ENCODE measurements around the gene TSPAN15. TPM values are rescaled to one million over a fixed set of nuclear protein-coding genes. Genes with fewer than 3 reads are reported as not detected.

TSPAN15 gene
- polyA plus RNA-seq, 1 donor (not counting 4 experiments of a cell fraction or from before 2014, with no cell fraction given): 2.1 TPM

DNA sequence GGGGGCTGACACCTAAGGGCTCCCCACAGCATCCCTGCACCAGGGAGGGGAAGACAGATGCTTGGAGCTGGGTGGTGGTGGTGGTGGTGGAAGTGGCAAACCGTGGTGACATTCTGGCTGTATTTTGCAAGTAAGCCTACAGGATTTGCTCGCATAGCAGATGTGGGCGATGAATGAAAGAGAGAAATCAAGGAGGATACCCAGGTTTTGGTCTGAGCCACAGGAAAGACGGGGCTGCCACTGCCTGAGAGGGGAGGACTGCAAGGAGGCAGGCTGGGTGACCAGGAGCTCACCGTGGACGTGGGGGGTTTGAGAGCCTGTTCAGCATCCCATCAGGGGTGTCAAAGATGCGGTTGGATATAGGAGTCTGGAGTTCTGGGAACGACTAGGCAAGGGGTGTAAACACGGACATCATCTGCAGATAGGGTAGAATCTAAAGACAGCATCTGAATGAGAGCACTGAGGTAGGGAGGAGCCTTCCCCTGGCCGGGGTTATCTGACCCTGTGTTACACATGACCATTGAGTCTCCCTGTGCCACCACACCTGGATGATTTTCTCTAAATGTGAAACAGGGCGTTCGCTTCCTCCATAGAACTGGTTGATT is 49.7 kb downstream of the TSPAN15 start:
- H3K9me3 ChIP-seq (ENCODE audit: control insufficient read depth, low read depth, low read length): no peaks in the 10 kb centered on the region
- no peaks in the 10 kb centered on the region for H4K20me1 ChIP-seq (ENCODE audit: control insufficient read depth, extremely low read depth, insufficient read depth, low read length)
- H3K9me1 ChIP-seq (ENCODE audit: control insufficient read depth, extremely low read depth, insufficient read depth, low read length): no peaks in the 10 kb centered on the region
- no peaks in the 10 kb centered on the region for H3K27me3 ChIP-seq (ENCODE audit: control insufficient read depth, extremely low read depth, insufficient read depth, low read length)
- H3K4me3 ChIP-seq (ENCODE audit: control insufficient read depth in 2 of 3, extremely low read depth in 1 of 3, insufficient read depth in 2 of 3, low read depth in 1 of 3, low read length in 3 of 3): no peak overlapping the region
- no peaks in the 10 kb centered on the region for H3K36me3 ChIP-seq (ENCODE audit: control insufficient read depth in 2 of 2, extremely low read depth in 1 of 2, insufficient read depth in 2 of 2, low read length in 2 of 2)
- H3K9ac ChIP-seq (ENCODE audit: control insufficient read depth, extremely low read depth, insufficient read depth, low read length): no peak overlapping the region
- FAIRE-seq: no peak
- H3K27ac ChIP-seq (ENCODE audit: control insufficient read depth, insufficient read depth, low read length): no peak overlapping the region
- H3K79me2 ChIP-seq (ENCODE audit: control insufficient read depth, insufficient read depth, low read length): no peaks in the 10 kb centered on the region
- dilution Hi-C loops (cut with MboI; ENCODE audit: extremely low pct_ligation_motif_present, low sequenced_read_pairs): no loop called here
- TF ChIP-seq EZH2 (IDR thresholded peaks at IDR 0.05; ENCODE audit: low read length): no peak
- TF ChIP-seq, protein P1, sequence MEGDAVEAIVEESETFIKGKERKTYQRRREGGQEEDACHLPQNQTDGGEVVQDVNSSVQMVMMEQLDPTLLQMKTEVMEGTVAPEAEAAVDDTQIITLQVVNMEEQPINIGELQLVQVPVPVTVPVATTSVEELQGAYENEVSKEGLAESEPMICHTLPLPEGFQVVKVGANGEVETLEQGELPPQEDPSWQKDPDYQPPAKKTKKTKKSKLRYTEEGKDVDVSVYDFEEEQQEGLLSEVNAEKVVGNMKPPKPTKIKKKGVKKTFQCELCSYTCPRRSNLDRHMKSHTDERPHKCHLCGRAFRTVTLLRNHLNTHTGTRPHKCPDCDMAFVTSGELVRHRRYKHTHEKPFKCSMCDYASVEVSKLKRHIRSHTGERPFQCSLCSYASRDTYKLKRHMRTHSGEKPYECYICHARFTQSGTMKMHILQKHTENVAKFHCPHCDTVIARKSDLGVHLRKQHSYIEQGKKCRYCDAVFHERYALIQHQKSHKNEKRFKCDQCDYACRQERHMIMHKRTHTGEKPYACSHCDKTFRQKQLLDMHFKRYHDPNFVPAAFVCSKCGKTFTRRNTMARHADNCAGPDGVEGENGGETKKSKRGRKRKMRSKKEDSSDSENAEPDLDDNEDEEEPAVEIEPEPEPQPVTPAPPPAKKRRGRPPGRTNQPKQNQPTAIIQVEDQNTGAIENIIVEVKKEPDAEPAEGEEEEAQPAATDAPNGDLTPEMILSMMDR (optimal IDR thresholded peaks at IDR 0.05 in 1 of 3, IDR thresholded peaks at IDR 0.05 in 1 of 3, conservative IDR thresholded peaks at IDR 0.05 in 1 of 3; ENCODE audit: extremely low read depth in 1 of 3, insufficient read depth in 2 of 3, low read length in 3 of 3): no peak
- H3K4me2 ChIP-seq (ENCODE audit: control insufficient read depth, extremely low read depth, insufficient read depth, low read depth, low read length): no peak overlapping the region
- no peak for DNase-seq (ENCODE audit: low read depth, low spot score)
- H2AFZ ChIP-seq (ENCODE audit: control insufficient read depth, low read length): no peak overlapping the region
- H3K4me1 ChIP-seq (ENCODE audit: control insufficient read depth, extremely low read depth, insufficient read depth, low read length): no peaks in the 10 kb centered on the region

DNA sequence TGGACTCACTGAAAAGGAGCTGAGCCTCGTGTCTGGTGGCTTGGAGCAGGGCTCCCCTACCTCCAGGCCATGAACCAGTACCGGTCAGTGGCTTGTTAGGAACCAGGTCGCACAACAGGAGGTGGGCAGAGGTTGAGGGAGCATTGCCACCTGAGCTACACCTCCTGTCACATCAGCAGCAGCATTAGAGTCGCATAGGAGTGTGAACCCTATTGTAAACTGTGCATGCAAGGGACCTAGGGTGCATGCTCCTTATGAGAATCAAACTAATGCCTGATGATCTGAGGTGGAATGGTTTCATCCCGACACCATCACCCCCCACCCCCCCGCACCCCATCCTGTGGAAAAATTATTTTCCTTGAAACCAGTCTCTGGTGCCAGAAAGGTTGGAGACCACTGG is 50.4 kb downstream of the TSPAN15 start:
- H3K4me3 ChIP-seq (ENCODE audit: control insufficient read depth in 2 of 3, extremely low read depth in 1 of 3, insufficient read depth in 2 of 3, low read depth in 1 of 3, low read length in 3 of 3): no peak overlapping the region
- H3K27ac ChIP-seq (ENCODE audit: control insufficient read depth, insufficient read depth, low read length): no peak overlapping the region
- TF ChIP-seq, protein P1 (optimal IDR thresholded peaks at IDR 0.05 in 1 of 3, IDR thresholded peaks at IDR 0.05 in 1 of 3, conservative IDR thresholded peaks at IDR 0.05 in 1 of 3; ENCODE audit: extremely low read depth in 1 of 3, insufficient read depth in 2 of 3, low read length in 3 of 3): no peak
- TF ChIP-seq EZH2 (IDR thresholded peaks at IDR 0.05; ENCODE audit: low read length): no peak
- DNase-seq (ENCODE audit: low read depth, low spot score) (no peak), FAIRE-seq (no peak)
- no peak overlapping the region for H3K9ac ChIP-seq (ENCODE audit: control insufficient read depth, extremely low read depth, insufficient read depth, low read length)
- H3K79me2 ChIP-seq (ENCODE audit: control insufficient read depth, insufficient read depth, low read length): no peaks in the 10 kb centered on the region
- no peaks in the 10 kb centered on the region for H3K9me3 ChIP-seq (ENCODE audit: control insufficient read depth, low read depth, low read length)
- H2AFZ ChIP-seq (ENCODE audit: control insufficient read depth, low read length): no peak overlapping the region
- H3K36me3 ChIP-seq (ENCODE audit: control insufficient read depth in 2 of 2, extremely low read depth in 1 of 2, insufficient read depth in 2 of 2, low read length in 2 of 2): no peaks in the 10 kb centered on the region
- no peaks in the 10 kb centered on the region for H4K20me1 ChIP-seq (ENCODE audit: control insufficient read depth, extremely low read depth, insufficient read depth, low read length)
- H3K4me1 ChIP-seq (ENCODE audit: control insufficient read depth, extremely low read depth, insufficient read depth, low read length): no peaks in the 10 kb centered on the region
- peaks cover 4% of the 10 kb centered on the region for H3K27me3 ChIP-seq (ENCODE audit: control insufficient read depth, extremely low read depth, insufficient read depth, low read length)
- H3K9me1 ChIP-seq (ENCODE audit: control insufficient read depth, extremely low read depth, insufficient read depth, low read length): no peaks in the 10 kb centered on the region
- dilution Hi-C loops (cut with MboI; ENCODE audit: extremely low pct_ligation_motif_present, low sequenced_read_pairs): no loop called here
- no peak overlapping the region for H3K4me2 ChIP-seq (ENCODE audit: control insufficient read depth, extremely low read depth, insufficient read depth, low read depth, low read length)
